HEK293T (cell line): ENCODE results near the gene LRRC28.

ENCODE experiments used
- BHLHE40 ChIP-seq: fragments of 450-650 bp; IDR thresholded peaks from 2 replicates; pipeline ENCODE4 v1.6.1; 2016; ENCODE audit warnings: mild to moderate bottlenecking, moderate library complexity, borderline replicate concordance
- FOXM1 ChIP-seq: fragments of 450-650 bp; IDR thresholded peaks from 2 replicates; pipeline ENCODE4 v1.6.1; 2017; ENCODE audit warnings: mild to moderate bottlenecking, borderline replicate concordance
- NFRKB ChIP-seq: fragments of 450-650 bp; IDR thresholded peaks from 2 replicates; pipeline ENCODE4 v1.6.1; 2016; ENCODE audit warnings: mild to moderate bottlenecking, moderate library complexity
- SP1 ChIP-seq: fragments of 450-650 bp; IDR thresholded peaks from 2 replicates; pipeline ENCODE4 v1.6.1; 2017
- SUZ12 ChIP-seq: fragments of 450-650 bp; IDR thresholded peaks from 2 replicates; pipeline ENCODE4 v1.6.1; 2016; ENCODE audit warnings: mild to moderate bottlenecking

GRCh38 chr15:99350408-99350807 lies 99.1 kb downstream of the LRRC28 start:
- TF ChIP-seq BHLHE40 (no peak), SP1 (no peak), NFRKB (no peak), FOXM1 (no peak), SUZ12 (no peak)
